Activated CD4-positive, alpha-beta T cell treated with anti-CD3 and anti-CD28 coated beads, Interleukin-2, amount 50 U/mL, for 1 hour (primary cell): ENCODE measurements around the gene OTUB2.
A peak's percentile ranks its signal among the peaks of the same experiment; 100 is the strongest.

Source experiments
- DNase-seq: peaks from one replicate; pipeline ENCODE4 v3.0.0-alpha.2; 2020

OTUB2 gene

GRCh38 chr14:94026173-94026888 is at the start of gene OTUB2:
Gene OTUB2 (plus strand): TSS chr14:94026340. CDS start chr14:94026538, 198 bp downstream.
- DNase-seq: peak; percentile 95

GRCh38 chr14:93976477-93977057 is 49.6 kb upstream of the OTUB2 start, which contains the start of gene ASB2:
Gene ASB2 (minus strand): TSS chr14:93976570. CDS start chr14:93964539, 12,031 bp downstream.
- DNase-seq: no peak

DNA sequence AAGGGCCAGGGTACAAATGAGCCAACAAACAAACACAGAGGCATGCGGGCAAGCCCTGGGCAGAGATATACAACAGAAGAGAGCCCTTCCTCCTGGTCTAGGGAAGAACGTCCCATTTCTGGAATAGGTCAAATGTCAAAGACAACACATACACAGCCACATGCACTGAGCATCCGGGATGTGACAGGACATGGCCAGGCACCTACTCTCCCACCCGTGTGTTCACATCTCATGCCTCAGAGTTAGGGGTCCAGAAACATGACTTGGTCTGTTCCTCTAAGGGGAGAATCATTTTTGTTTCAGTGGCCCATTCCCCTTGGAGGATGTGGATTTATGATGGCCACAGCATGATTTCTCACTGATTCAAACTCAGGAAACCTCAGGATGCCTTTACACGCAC is 49.0 kb upstream of the OTUB2 start:
- DNase-seq: no peak

DNA sequence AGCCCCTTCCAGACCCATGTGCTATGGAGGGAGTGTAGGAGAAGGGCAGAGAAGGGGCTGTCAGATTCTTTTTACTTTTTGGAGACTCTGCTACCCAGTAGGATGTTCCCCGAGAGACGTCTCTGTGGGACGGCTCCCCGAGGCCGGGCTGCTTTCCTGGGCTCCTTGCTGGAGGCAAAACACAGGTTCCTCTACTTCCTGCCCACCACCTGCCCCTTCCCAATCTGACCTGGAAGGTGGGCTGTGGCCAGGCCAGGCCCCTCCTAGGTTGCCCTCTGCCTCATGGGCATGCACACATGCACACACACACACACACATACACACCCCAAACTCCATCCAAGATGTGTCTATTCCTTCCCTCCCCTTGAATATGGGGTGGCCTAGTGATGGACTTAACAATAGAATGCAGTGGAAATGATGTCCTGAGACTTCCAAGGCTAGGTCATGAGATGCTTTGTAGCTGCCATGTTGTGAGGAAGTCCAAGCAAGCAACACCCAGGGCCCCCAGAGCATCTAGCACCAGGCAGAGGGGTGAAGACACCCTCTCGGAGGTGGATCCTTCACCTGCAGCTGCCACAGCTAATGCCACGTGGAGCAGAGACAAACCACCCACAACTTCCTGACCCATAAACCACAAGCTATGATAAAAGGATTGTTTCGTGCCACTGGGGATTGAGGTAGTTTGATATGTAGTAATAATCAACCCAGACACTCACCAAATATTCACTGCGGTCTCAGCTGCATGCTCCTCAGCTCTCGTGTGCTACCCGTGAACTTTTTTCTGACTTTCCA is 48.2 kb upstream of the OTUB2 start:
- peak; percentile 60 for DNase-seq

GRCh38 chr14:93978735-93979134 is 47.4 kb upstream of the OTUB2 start:
- DNase-seq: no peak

GRCh38 chr14:93980456-93981201 is 45.5 kb upstream of the OTUB2 start:
- no peak for DNase-seq

- DNase-seq: no peak
Observed at GRCh38 chr14:93981316-93982229, 44.6 kb upstream of the OTUB2 start.

GRCh38 chr14:93982230-93983007 is 43.7 kb upstream of the OTUB2 start:
- no peak for DNase-seq

DNA sequence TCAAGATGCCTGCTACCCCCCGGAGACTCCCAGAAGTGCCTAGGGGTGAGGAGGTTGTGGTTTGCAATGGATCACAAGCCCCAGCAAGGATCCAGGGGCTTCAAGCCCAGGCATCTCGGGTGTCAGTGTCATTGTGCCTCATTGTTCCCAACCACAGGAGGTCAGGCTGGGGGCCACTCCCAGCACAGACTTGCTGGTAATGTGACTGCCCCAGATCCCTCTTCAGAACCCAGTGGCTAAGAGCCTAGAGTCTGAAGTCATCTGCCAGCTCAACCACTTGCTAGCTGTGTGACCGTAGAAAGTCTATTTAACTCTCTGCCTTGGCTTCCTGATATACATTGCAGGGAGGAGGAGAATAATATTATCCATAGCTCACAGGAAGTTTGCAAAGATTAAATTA is 42.1 kb upstream of the OTUB2 start:
- no peak for DNase-seq

DNA sequence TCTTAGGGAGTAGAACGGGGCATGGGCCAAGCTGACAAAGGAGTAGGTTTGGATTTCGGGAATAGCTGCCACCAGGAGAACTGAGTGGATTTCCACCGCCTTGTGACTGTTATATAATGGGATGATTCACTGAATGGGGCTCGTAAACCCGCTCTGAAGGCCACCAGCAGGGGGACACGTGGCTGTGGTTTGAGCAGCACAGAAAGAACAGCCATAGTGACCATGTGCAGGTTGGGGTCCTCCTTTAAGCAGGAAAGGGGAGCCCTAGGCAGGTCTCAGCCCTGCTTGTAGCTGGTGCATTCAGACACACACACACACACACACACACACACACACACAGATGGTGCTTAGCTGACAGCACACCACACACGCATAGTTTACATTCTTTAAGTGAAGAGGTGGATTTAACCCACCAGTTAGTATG is 41.1 kb upstream of the OTUB2 start:
- no peak for DNase-seq

GRCh38 chr14:93986955-93987354 is 39.2 kb upstream of the OTUB2 start:
- no peak for DNase-seq

- DNase-seq: no peak
Observed at GRCh38 chr14:93987376-93987775, 38.8 kb upstream of the OTUB2 start.

GRCh38 chr14:93987815-93988476 is 38.2 kb upstream of the OTUB2 start:
- no peak for DNase-seq

- DNase-seq: no peak
Observed at GRCh38 chr14:93989939-93990338, 36.2 kb upstream of the OTUB2 start.

- DNase-seq: no peak
Observed at GRCh38 chr14:93991212-93991611, 34.9 kb upstream of the OTUB2 start.

- DNase-seq: no peak
Observed at GRCh38 chr14:93991649-93992048, 34.5 kb upstream of the OTUB2 start.

DNA sequence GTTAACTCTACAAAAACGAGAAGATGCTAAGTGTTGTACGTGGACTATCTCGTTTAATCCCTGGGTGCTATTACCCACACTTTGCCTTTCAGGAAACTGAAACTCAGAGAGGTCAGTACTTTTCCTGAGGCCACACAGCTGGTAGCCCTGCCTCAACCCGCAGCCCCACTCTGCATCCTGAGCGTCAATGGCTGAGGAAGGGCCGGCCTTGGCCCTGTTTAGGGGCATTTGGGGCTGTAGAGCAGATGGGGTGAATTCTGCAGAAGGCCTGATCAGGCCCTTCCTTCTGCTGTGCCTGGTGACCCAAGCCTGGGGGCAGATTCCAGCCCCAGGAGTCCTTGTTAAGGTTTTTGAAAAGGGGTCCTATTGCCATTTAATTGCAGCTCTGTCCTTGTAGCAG is 32.8 kb upstream of the OTUB2 start:
- DNase-seq: no peak

DNA sequence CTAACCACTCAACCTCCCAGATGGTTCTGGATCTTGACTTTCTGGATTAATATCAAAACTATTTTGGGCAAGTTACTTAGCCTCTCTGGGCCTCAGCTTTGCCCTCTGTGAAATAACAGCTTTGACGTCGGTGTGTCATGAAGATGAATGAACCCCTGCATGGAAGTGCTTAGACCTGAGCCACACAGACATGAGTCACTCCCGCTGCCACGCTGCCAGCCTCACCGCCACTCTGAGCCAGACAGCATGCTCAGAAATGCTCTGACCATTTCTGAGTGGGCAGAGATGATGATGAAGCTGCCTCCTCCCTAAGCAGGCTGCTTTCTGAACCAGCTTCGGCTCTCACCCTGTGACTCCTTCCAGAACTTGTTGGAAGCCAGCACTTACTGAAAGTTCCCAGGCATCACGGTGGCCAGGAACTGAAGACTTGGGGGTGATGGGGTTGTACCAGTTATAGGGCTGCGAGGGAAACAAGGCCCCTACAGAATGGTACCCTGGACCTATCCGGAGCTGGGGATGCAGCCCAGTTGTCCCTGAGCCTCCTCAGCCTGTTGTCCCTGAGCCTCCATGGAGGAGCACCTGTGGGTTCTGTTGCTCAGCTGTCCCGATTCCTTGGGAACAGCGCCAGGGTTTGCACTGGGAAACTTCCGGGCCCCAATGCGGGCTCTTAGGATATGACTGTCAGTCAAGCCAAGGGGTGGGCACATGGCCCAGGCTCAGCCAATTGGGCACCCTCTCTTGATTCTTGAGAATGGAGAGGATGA is 31.0 kb upstream of the OTUB2 start:
- DNase-seq: no peak

DNA sequence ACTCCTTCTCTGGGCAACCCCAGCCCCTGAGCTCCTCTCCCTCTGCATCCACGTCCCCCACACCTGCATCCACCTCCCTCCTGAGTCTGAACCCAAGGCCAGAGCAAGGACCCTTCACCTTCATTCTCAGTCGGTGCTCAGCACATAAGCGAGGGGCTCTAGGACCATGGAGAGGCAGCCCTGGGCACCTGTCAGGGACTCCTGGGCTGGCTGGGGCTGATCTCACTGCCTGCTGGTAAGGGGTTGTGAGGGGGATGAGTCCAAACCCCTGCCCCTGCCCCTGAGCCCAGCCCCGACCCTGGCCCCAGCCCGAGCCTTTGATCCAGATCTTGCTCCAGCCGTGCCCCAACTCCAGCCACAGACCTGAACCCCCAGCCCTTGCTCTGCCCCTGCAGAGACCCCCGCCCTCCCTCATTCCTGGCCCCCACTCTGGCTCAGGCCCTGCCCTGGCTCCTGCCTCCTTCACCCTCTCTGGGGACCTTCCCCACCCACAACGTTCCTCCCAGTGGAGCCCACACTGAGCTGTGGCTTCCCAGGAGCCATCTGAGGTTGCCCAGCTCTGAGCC is 29.9 kb upstream of the OTUB2 start:
- no peak for DNase-seq
